ENCODE data around the gene CRACR2B.

- TF ChIP-seq CTCF (IDR thresholded peaks at IDR 0.05 in 4 of 5, conservative IDR thresholded peaks at IDR 0.05 in 1 of 5) (no peak), POLR2A (IDR thresholded peaks at IDR 0.05) (no peak)
These were observed 9.0 kb downstream of the CRACR2B start for GRCh38 chr11:836700-837099.
